ENCODE data around the gene ARHGAP45. TPM values are rescaled to one million over a fixed set of nuclear protein-coding genes. Genes with fewer than 3 reads are reported as not detected.

Gene ARHGAP45
- total RNA-seq, 1 experiment from 2014 or later: 3.1 TPM

GRCh38 chr19:1085676-1086442 is 18.9 kb downstream of the ARHGAP45 start:
- DNase-seq (ENCODE audit: low spot score): no peak

GRCh38 chr19:1086613-1087012 is 19.6 kb downstream of the ARHGAP45 start:
- DNase-seq (ENCODE audit: low spot score): no peak

GRCh38 chr19:1087813-1088415 is 20.9 kb downstream of the ARHGAP45 start:
- DNase-seq (ENCODE audit: low spot score): no peak

- DNase-seq (ENCODE audit: low spot score): no peak
These were observed 21.5 kb downstream of the ARHGAP45 start for GRCh38 chr19:1088416-1089010.

- no peak for DNase-seq (ENCODE audit: low spot score)
These were observed 22.3 kb downstream of the ARHGAP45 start for GRCh38 chr19:1089126-1089771.

- no peak for DNase-seq (ENCODE audit: low spot score)
These were observed 22.9 kb downstream of the ARHGAP45 start for GRCh38 chr19:1089891-1090290.

- no peak for DNase-seq (ENCODE audit: low spot score)
These were observed 24.0 kb downstream of the ARHGAP45 start for GRCh38 chr19:1090731-1091543.

GRCh38 chr19:1091544-1092175 is 24.7 kb downstream of the ARHGAP45 start:
- no peak for DNase-seq (ENCODE audit: low spot score)

- DNase-seq (ENCODE audit: low spot score): no peak
These were observed 26.4 kb downstream of the ARHGAP45 start for GRCh38 chr19:1093330-1093729.

DNA sequence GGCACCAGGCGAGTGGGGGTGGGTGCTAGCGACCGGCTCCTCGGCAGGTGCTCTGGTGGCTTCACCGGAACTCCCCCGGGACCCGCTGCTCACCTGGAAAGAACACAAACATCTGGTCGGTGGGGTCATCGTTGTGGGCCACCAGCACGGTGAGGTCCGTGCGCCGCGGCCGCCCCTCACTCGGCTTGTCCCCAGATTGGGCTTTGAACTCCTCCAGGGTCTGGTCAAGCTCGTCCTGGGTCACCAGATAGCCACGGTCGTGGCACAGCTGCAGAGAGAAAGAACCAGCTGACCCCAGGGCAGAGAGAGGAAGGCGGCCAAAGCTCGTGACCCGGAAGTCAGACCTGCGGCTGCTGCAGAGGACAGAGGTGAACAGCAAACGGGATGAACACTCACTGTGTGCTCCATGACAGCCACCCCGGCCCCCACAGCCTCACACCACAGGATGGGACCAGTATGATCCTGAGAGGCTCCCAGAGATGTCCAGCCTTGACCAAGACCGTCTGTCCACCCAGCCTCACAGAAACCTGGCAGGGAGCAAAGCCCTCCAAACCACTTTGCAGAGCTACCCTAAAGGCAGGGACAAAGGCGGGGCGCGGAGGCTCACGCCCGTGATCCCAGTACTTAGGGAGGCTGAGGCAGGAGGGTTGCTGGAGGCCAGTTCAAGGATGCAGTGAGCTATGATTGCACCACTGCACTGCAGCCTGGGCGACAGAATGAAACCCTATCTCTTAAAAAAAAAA is 27.0 kb downstream of the ARHGAP45 start:
- no peak for DNase-seq (ENCODE audit: low spot score)

GRCh38 chr19:1094655-1094977 is 27.6 kb downstream of the ARHGAP45 start:
- DNase-seq (ENCODE audit: low spot score): no peak

DNA sequence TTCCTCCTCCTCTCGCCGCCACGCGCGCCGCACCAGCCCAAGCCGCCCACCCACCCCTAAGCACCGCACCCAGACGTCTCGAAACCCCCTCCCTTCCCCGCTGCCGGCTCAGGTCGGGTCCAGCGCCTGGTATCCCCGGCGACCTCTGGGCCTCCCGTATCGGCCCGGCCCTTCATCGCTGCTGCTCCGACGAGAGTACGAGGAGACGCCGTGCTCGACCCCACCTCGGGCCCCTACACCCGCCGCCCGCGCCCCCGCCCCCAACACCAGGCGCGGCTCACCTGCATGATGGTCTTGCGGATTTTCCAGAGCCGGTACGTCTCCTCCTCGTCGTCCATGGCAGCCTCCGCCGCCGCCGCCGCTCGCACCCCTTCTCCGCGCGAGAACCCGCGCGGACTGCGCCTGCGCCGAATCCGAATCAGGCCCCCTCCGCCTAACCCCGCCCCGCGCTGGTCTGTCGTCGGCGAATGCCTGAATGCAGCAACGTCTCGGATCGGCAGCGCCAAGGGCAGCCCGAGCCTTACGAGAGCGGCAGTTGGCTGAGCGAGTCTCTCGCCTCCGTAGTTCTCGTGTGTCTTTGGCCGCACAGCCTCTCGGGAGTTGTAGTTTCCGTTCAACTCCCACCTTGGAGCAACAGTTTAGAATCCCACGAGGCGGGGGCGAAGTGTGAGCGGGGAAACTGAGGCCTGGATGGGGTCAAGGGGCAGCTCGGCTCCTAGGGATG is 28.2 kb downstream of the ARHGAP45 start, which contains the start of gene POLR2E:
Gene POLR2E, minus strand, starts transcription at position 398 of the 724 bp plus-strand sequence. Its CDS starts 60 bp downstream, at position 338.
- peak; percentile 96 for DNase-seq (ENCODE audit: low spot score)

DNA sequence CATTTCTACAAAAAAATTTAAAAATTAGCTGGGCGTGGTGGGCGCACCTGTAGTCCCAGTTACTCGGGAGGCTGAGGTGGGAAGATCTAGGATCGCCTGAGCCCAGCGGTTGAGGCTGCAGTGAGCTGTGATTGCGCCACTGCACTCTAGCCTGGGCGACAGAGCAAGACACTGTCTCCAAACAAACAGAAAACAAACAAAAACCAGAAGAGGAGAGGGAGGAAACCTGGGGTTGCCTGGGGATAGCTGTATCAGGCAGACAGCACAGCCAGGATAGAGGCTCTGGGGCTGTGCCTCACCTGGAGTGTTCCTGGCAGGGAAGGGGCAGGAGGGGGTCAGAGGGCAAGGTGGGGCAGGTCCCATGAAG is 30.8 kb downstream of the ARHGAP45 start:
- no peak for DNase-seq (ENCODE audit: low spot score)

DNA sequence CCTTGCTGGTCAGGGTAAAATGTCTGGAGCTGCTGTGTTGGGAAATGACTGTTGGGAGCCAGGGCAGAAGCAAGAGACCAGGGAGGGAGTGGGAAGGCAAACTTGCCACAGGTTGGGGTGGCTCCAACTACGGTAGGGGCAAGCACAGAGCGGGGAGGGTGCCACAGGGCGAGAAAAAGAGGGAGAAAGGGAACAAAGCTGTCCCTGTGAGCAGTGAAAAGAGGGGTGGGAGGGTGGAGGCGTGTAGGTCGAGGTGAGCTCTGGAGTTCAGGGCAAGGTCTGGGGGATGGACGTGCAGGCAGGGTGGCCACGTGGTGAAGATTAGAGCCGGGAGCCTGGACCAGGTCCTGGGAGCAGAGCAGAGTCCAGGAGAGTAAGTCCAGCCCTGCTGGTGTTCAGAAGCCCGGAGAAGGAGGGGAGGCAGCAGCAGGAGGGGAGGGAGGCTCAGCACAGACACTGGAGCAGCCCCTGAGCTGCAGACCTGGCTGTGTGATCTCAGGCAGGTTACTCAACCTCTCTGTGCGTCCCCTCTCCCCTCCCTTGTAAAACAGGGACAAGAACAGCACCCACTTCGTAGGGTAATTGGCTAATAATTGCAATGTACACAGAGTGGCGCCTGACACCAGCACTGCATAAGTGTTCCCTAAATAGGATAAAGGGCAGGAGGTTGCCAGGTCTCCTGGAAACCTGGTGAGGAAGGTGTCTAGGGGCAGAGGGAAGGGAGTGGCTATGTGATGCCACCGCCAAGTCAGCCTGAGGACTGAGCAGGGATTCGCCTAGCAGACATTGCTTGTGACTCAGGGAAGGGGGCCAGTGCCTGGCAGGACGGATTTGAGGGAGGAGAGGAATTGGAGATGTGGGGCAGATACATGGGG is 31.4 kb downstream of the ARHGAP45 start:
- no peak for DNase-seq (ENCODE audit: low spot score)

DNA sequence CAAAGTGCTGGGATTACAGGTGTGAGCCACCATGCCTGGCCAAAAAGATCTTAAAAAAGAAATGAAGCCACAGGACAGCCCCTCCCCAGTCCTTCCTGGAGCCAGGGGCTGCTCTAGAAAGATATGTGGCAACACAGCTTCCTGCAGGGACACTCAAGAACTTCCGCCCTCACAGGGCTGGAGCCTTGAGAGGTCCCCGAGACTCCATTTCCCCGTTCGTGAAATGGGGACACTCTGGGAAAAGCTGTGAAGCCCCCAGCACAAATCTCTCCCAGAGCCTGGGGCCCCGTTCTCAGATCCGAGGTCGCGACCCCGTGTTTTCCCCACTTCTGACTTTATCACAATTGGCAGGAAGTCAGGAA is 34.4 kb downstream of the ARHGAP45 start:
- peak; percentile 46 for DNase-seq (ENCODE audit: low spot score)

DNA sequence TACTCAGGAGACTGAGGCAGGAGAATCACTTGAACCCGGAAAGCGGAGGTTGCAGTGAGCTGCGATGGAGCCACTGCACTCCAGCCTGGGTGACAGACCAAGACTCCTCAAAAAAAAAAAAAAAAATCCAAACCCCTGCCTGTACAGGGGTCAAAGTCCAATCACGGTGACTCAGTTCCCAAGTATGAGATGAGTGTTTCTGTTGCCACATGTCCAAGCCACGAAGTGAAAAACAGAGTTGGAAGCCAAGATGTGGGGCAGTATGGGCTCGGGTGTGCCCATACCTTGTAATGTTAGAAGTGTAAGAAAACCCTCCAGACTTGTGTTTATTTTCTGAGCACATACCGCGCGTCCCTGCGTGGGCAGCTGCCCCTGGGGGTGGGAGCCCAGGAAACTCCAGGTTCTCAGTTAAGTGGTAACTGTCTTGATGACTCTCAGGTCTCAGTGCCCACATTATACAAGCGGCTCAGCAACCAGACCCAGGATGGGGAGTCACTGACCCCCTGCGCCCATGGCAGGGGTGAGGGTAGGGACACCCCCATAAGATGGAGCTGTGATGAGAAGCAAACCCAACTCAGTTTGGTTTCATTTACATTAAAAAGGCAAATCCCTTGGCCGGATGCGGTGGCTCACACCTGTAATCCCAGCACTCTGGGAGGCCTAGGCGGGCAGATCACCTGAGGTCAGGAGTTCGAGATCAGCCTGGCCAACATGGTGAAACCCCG is 35.6 kb downstream of the ARHGAP45 start:
- peak; percentile 98 for DNase-seq (ENCODE audit: low spot score)

GRCh38 chr19:1103132-1103707 is 36.3 kb downstream of the ARHGAP45 start:
- no peak for DNase-seq (ENCODE audit: low spot score)

All from A172 (cell line).